HepG2 (cell line): Measurements from ENCODE around the gene NIT2. TPM values are rescaled to one million over a fixed set of nuclear protein-coding genes. Genes with fewer than 3 reads are reported as not detected.

Experiments used
- ATAC-seq: fragments of 200-7000 bp; cut with Tn5 transposase; 3 replicates; pipeline ENCODE4 v1.9.1; 2020; ENCODE audit warnings: mild to moderate bottlenecking, moderate library complexity
- BruUV-seq: library from RNA; stranded (reverse); fragments of 400-500 nt; replicated peaks from 2 replicates; lab custom pipeline; 2021; lab: Mats Ljungman, UMichigan
- CTCF ChIA-PET: fragments of 300-600 bp; formaldehyde crosslinking; extraction: SDS; loops from one replicate; lab custom pipeline; 2021; ENCODE audit warnings: low total read pairs, inconsistent platforms, low intra/inter-chr PET ratio; lab: Yijun Ruan, JAX
- POLR2A ChIA-PET: fragments of 350-600 bp; sonication (Branson Sonifier 250); formaldehyde crosslinking; loops from one replicate; lab custom pipeline; 2020; ENCODE audit warnings: antibody characterized with exemption, inconsistent platforms; lab: Yijun Ruan, JAX
- DNase-seq: peaks from one replicate; pipeline ENCODE4 v3.0.0-alpha.2; 2015; ENCODE audit warnings: low spot score
- FAIRE-seq: peaks from 3 replicates; lab custom pipeline; 2011; peaks lifted over from hg19 to GRCh38; lab: Jason Lieb, UNC
- H2AFZ ChIP-seq: one replicate; pipeline ENCODE4 v1.6.1; 2011; ENCODE audit warnings: low read length, inconsistent platforms
- H3K27ac ChIP-seq: fragments of 300-600 bp; 3 replicates; pipeline ENCODE4 v1.8.0; 2011; ENCODE audit warnings: mixed run types, mild to moderate bottlenecking, mixed read lengths, low read length, inconsistent platforms; ENCODE audit not compliant: insufficient read depth; ENCODE audit errors: extremely low read length
- H3K27me3 ChIP-seq, 2 experiments: fragments of 200-600 bp in 1 of 2; 2 replicates in 1 of 2; 3 replicates in 1 of 2; pipeline versions ENCODE4 v1.6.0 to v1.8.0; 2011; ENCODE audit warnings: low read length in 2 of 2, mild to moderate bottlenecking in 2 of 2, moderate library complexity in 2 of 2, inconsistent platforms in 1 of 2; ENCODE audit not compliant: insufficient read depth in 2 of 2, control insufficient read depth in 1 of 2
- H3K36me3 ChIP-seq, 2 experiments: fragments of 200-600 bp in 1 of 2; replicated peaks in 1 of 2; 2 replicates in 1 of 2; 3 replicates in 1 of 2; pipeline versions ENCODE4 v1.5.1 to v1.8.0; 2011; ENCODE audit warnings: low read length in 2 of 2, inconsistent platforms in 1 of 2; ENCODE audit not compliant: insufficient read depth in 2 of 2, control insufficient read depth in 1 of 2
- H3K4me1 ChIP-seq: 2 replicates; pipeline ENCODE4 v1.5.1; 2012; ENCODE audit warnings: low read length, inconsistent platforms; ENCODE audit not compliant: insufficient read depth
- H3K4me2 ChIP-seq: 2 replicates; pipeline ENCODE4 v1.6.0; 2011; ENCODE audit warnings: low read depth, low read length, inconsistent platforms
- H3K4me3 ChIP-seq, 3 experiments: fragments of 200-600 bp in 1 of 3; sonication (generic), shearing (Covaris generic) in 1 of 3; replicated peaks in 1 of 3; 2 replicates each; pipeline ENCODE4 v1.5.1; 2011 to 2016; ENCODE audit warnings: low read length in 3 of 3, inconsistent platforms in 2 of 3, low read depth in 2 of 3, mild to moderate bottlenecking in 2 of 3, control low read depth in 1 of 3, mixed read lengths in 1 of 3; ENCODE audit not compliant: insufficient read depth in 1 of 3
- H3K79me2 ChIP-seq: one replicate; pipeline ENCODE4 v1.6.1; 2011; ENCODE audit warnings: low read length, inconsistent platforms; ENCODE audit not compliant: insufficient read depth
- H3K9ac ChIP-seq: 2 replicates; pipeline ENCODE4 v1.6.0; 2011; ENCODE audit warnings: mild to moderate bottlenecking, low read depth, low read length, inconsistent platforms; ENCODE audit not compliant: insufficient read depth
- H3K9me3 ChIP-seq: 2 replicates; pipeline ENCODE4 v1.5.1; 2012; ENCODE audit warnings: mild to moderate bottlenecking, low read length
- H4K20me1 ChIP-seq: 2 replicates; pipeline ENCODE4 v1.6.0; 2011; ENCODE audit warnings: inconsistent platforms, mild to moderate bottlenecking, low read length, moderate library complexity; ENCODE audit not compliant: insufficient read depth
- ZBTB21 ChIP-seq: sonication (generic); formaldehyde crosslinking; IDR thresholded peaks from 2 replicates; pipeline ENCODE4 v1.4.0; 2020; ENCODE audit warnings: missing genetic modification reagents
- ZBTB40 ChIP-seq, 2 experiments: fragments of 450-650 bp in 1 of 2; sonication (generic) in 1 of 2; formaldehyde crosslinking in 1 of 2; IDR thresholded peaks; 2 replicates each; pipeline versions ENCODE4 v1.6.1 to v1.8.0; 2016 to 2022; ENCODE audit warnings: antibody characterized with exemption in 1 of 2, mild to moderate bottlenecking in 1 of 2, missing genetic modification reagents in 1 of 2
- WGBS: methylation state at CpG from one replicate; pipeline ENCODE4 v1.1.6; 2017; ENCODE audit warnings: low lambda C conversion rate; 5-methylcytosine and 5-hydroxymethylcytosine counted together
- in situ Hi-C: cut with HindIII; loops from 2 replicates; pipeline ENCODE4 v1.10.0; 2017; ENCODE audit warnings: low pct_unique_long_range_greater_than_20kb; ENCODE audit not compliant: extremely low pct_ligation_motif_present
- intact Hi-C: fragments of 100-400 bp; cut with micrococcal nuclease; formaldehyde crosslinking; loops from one replicate; pipeline ENCODE4 v1.10.0; 2022; ENCODE audit not compliant: unreplicated experiment
- polyA plus RNA-seq, 8 experiments: library from polyadenylated mRNA; depleted of rRNA in 3 of 8; stranded (reverse) in 7 of 8; unstranded in 1 of 8; fragments of >200 nt; fragmentation: Illumina TruSeq in 4 of 8; extraction: Trizol in 4 of 8; gene quantifications; 2 replicates each; pipeline versions ENCODE4 v1.2.1 to v1.2.3, GENCODE V29; 2011 to 2016; ENCODE audit warnings: low read depth in 4 of 8, missing spikeins in 1 of 8, mixed read lengths in 1 of 8; ENCODE audit not compliant: insufficient read depth in 1 of 8
- total RNA-seq, 5 experiments: library from RNA; depleted of rRNA; stranded (reverse); fragments of >200 nt; fragmentation: Illumina TruSeq; extraction: Trizol; gene quantifications; 2 replicates each; pipeline ENCODE4 v1.2.3, GENCODE V29; 2016; ENCODE audit warnings: low read depth in 1 of 5

NIT2 gene
- total and polyA plus RNA-seq, 2 of the 13 experiments (the other 11 are each of a cell fraction or from before 2014, with no cell fraction given): 43.4 to 49.1 TPM

- H4K20me1 ChIP-seq: no peaks in the 10 kb centered on the region
- DNase-seq (no peak), FAIRE-seq (no peak), ATAC-seq (no peak)
- H3K4me1 ChIP-seq: peaks cover 8% of the 10 kb centered on the region
- intact Hi-C loops (no loop called here), in situ Hi-C loops (no loop called here)
- H2AFZ ChIP-seq: no peak overlapping the region
- no peak overlapping the region for H3K4me2 ChIP-seq
- peaks cover 0 to 10% of the 10 kb centered on the region in 2 experiments; a peak in 1 of 5 replicates for H3K36me3 ChIP-seq
- H3K9me3 ChIP-seq: no peaks in the 10 kb centered on the region
- H3K27me3 ChIP-seq: no peaks in the 10 kb centered on the region
- H3K79me2 ChIP-seq: no peaks in the 10 kb centered on the region
- CTCF ChIA-PET: no interaction called here
- POLR2A ChIA-PET: no interaction called here
- H3K9ac ChIP-seq: no peak overlapping the region
- 100% methylated on average over 1 of the region's 1 CpG for WGBS
- no peak overlapping the region for H3K27ac ChIP-seq
- TF ChIP-seq ZBTB40 (IDR thresholded peaks at IDR 0.05) (no peak), ZBTB40 (CRISPR knock-in tag; IDR thresholded peaks at IDR 0.05) (no peak), ZBTB21 (CRISPR knock-in tag) (no peak)
- H3K4me3 ChIP-seq: no peak overlapping the region
- BruUV-seq: no TSS peak
Observed at GRCh38 chr3:100340527-100340926, 6.0 kb downstream of the NIT2 start.
